Right cardiac atrium (tissue), 5 donors: Measurements from ENCODE around the gene CHIT1. TPM values are rescaled to one million over a fixed set of nuclear protein-coding genes. Genes with fewer than 3 reads are reported as not detected.

ENCODE experiments used
- ATAC-seq, 2 donors: fragments of 200-7000 bp; cut with Tn5 transposase; one replicate each; pipeline versions ENCODE4 v1.8.0 to v1.9.1; 2020; ENCODE audit warnings: moderate library complexity in 2 of 2, mild to moderate bottlenecking in 1 of 2
- DNase-seq, 3 donors: peaks; one replicate each; pipeline ENCODE4 v3.0.0-alpha.2; 2020
- H3K27ac ChIP-seq: one replicate; pipeline ENCODE4 v1.5.1; 2013; ENCODE audit warnings: mild to moderate bottlenecking, low read length, control low read depth, moderate library complexity
- H3K27me3 ChIP-seq: one replicate; pipeline ENCODE4 v1.6.1; 2013; ENCODE audit not compliant: control insufficient read depth, insufficient read depth
- H3K4me1 ChIP-seq: one replicate; pipeline ENCODE4 v1.6.1; 2013; ENCODE audit warnings: low read length; ENCODE audit not compliant: control insufficient read depth, insufficient read depth
- H3K4me3 ChIP-seq: one replicate; pipeline ENCODE4 v1.5.1; 2013; ENCODE audit warnings: low read length, control low read depth
- H3K9me3 ChIP-seq: one replicate; pipeline ENCODE4 v1.6.1; 2013; ENCODE audit warnings: low read length; ENCODE audit not compliant: control insufficient read depth
- WGBS: extraction: QIAGEN DNeasy Blood & Tissue Kit; methylation state at CpG from one replicate; pipeline ENCODE4 v1.1.7; 2013; 5-methylcytosine and 5-hydroxymethylcytosine counted together
- intact Hi-C, 4 donors: fragments of 100-400 bp; cut with DNase I; formaldehyde crosslinking; loops; one replicate each; pipeline versions ENCODE4 v1.11.0 to v1.14.0; 2022 to 2023
- polyA plus RNA-seq: library from polyadenylated mRNA; stranded (reverse); fragments of 200-250 nt; gene quantifications from one replicate; pipeline ENCODE4 v1.2.3, GENCODE V29; 2013
- total RNA-seq, 4 donors: library from RNA; stranded (reverse); fragmentation: NEBNext Ultra II Directional; extraction: Animal tissue kit (Norgen Biotek cat#: 25700); gene quantifications; one replicate each; pipeline ENCODE4 v1.2.1, GENCODE V29; 2021
- donor health status: healthy with polysubstance abuse.
- donor health status: DM: no; HTN: yes; CAD: no.
- donor health status: DM: no; HTN: no; CAD: no.
- donor health status: DM: no; HTN: yes; CAD: no; lungs with severe emphysema.
- donor health status: DM: yes; HTN: yes; CAD: no.

The CHIT1 gene
- total and polyA plus RNA-seq, 5 donors: 0.09 to 0.64 (median 0.29) TPM; not detected in 1

DNA sequence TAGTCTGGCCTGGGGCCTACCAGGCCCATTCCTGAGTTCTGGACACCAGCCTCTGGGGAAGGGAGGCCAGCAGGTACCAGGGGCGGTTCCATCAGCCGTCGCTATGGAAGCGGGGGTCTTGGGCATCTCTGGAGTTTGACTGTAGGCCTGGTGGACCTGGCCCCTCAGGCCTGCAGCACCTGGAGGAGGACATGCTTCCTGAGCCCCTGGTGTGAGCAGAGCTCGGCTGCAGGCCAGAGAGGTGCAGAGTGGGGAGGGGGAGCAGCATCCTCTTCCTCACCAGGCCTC, 61.6 kb downstream of the CHIT1 start:
- 93% methylated on average over 5 of the region's 5 CpGs for WGBS
- no peak for ATAC-seq
- Histone ChIP-seq H3K9me3 (no peaks in the 10 kb centered on the region), H3K4me1 (no peaks in the 10 kb centered on the region), H3K27ac (no peak overlapping the region), H3K4me3 (no peak overlapping the region), H3K27me3 (no peaks in the 10 kb centered on the region)
- DNase-seq: no peak
- intact Hi-C loops: no loop called here

- ATAC-seq: no peak
- no peaks in the 10 kb centered on the region for H3K4me1 ChIP-seq
- no peak overlapping the region for H3K27ac ChIP-seq
- 79% methylated on average over 23 of the region's 23 CpGs for WGBS
- no peak overlapping the region for H3K4me3 ChIP-seq
- H3K9me3 ChIP-seq: no peaks in the 10 kb centered on the region
- intact Hi-C loops: no loop called here
- no peaks in the 10 kb centered on the region for H3K27me3 ChIP-seq
- no peak for DNase-seq
Measured at GRCh38 chr1:203167026-203167912, 62.2 kb downstream of the CHIT1 start.

- no peak for DNase-seq
- Histone ChIP-seq H3K4me3 (no peak overlapping the region), H3K4me1 (no peaks in the 10 kb centered on the region), H3K9me3 (no peaks in the 10 kb centered on the region), H3K27me3 (no peaks in the 10 kb centered on the region), H3K27ac (no peak overlapping the region)
- 73% methylated on average over 14 of the region's 14 CpGs for WGBS
- intact Hi-C loops: no loop called here
- peak in 1 of 2 donors; percentile 23 for ATAC-seq
Measured at GRCh38 chr1:203166192-203166940, 63.1 kb downstream of the CHIT1 start.

Other genes starting within 250 kb of the CHIT1 start
- 10 to 100 TPM; 25.9 to 35.8 (median 28.1) TPM for gene TMEM183A, start 222.3 kb downstream of the CHIT1 start, total RNA-seq
- gene TMEM183A, start 222.3 kb downstream of the CHIT1 start, polyA plus RNA-seq: 16.0 TPM
- gene PPFIA4, start 203.2 kb downstream of the CHIT1 start, total RNA-seq: 10 to 100 TPM; 14.0 to 50.3 (median 29.4) TPM
- gene PPFIA4, start 203.2 kb downstream of the CHIT1 start, polyA plus RNA-seq: 29.3 TPM
- gene MYOG, start 143.7 kb downstream of the CHIT1 start, total RNA-seq: not detected
- not detected for gene MYOG, start 143.7 kb downstream of the CHIT1 start, polyA plus RNA-seq
- 10 to 100 TPM; 14.8 to 26.3 (median 22.5) TPM for gene ADORA1, start 101.9 kb downstream of the CHIT1 start, total RNA-seq
- 32.9 TPM for gene ADORA1, start 101.9 kb downstream of the CHIT1 start, polyA plus RNA-seq
- not detected for gene MYBPH, start 53.8 kb downstream of the CHIT1 start, total RNA-seq
- 0.07 TPM for gene MYBPH, start 53.8 kb downstream of the CHIT1 start, polyA plus RNA-seq
- 1 to 10 TPM in 3 of 4 donors, not detected in 1; 1.1 to 2.0 (median 1.3) TPM for gene CHI3L1, start 43.0 kb downstream of the CHIT1 start, total RNA-seq
- 4.9 TPM for gene CHI3L1, start 43.0 kb downstream of the CHIT1 start, polyA plus RNA-seq
- 100 to 1,000 TPM in 2 of 4 donors, 10 to 100 TPM in 2; 68.1 to 361 (median 105) TPM for gene BTG2, start 75.8 kb upstream of the CHIT1 start, total RNA-seq
- 333 TPM for gene BTG2, start 75.8 kb upstream of the CHIT1 start, polyA plus RNA-seq
- gene FMOD, start 121.4 kb upstream of the CHIT1 start, total RNA-seq: 10 to 100 TPM; 54.8 to 91.6 (median 63.5) TPM
- gene FMOD, start 121.4 kb upstream of the CHIT1 start, polyA plus RNA-seq: 35.9 TPM
- 100 to 1,000 TPM in 1 of 4 donors, 10 to 100 TPM in 3; 43.9 to 109 (median 67.4) TPM for gene PRELP, start 246.1 kb upstream of the CHIT1 start, total RNA-seq
- gene PRELP, start 246.1 kb upstream of the CHIT1 start, polyA plus RNA-seq: 61.9 TPM